ENCODE measurements around the gene STARD4.

- no peak for TF ChIP-seq CTCF (IDR thresholded peaks at IDR 0.05)
- TF ChIP-seq POLR2A (IDR thresholded peaks at IDR 0.05) = no peak
These were observed 65.2 kb downstream of the STARD4 start for GRCh38 chr5:111447099-111447498.

Measured in lower leg skin (tissue), 3 donors.